Heart left ventricle (tissue), 13 donors: ENCODE results near the gene PKNOX2.

Experiments used
- POLR2A ChIP-seq, 2 donors: fragments of 450-650 bp; IDR thresholded peaks; one replicate each; pipeline ENCODE4 v1.6.1; 2017; ENCODE audit warnings: antibody characterized with exemption in 2 of 2, mild to moderate bottlenecking in 2 of 2, moderate library complexity in 2 of 2
- TF ChIP-seq, protein P1 (sequence below), 12 donors: fragments of 200-600 bp; sonication (generic) in 4 of 12; IDR thresholded peaks; one replicate each; pipeline versions ENCODE4 v1.5.0 to v1.8.0; 2018 to 2022; ENCODE audit warnings: antibody characterized with exemption in 12 of 12, mild to moderate bottlenecking in 5 of 12
- donor health status: ischemic (EF 13 %, LVEDD 7.1; RV severe dilation, severe dysfunction).
- donor health status: DM: no; HTN: yes; CAD: no.
- donor health status: DM: no; HTN: no; CAD: no.
- donor health status: ischemic (EF 25% LVEDD 6.9; RV normal size, moderate dysfunction).
- donor health status: ischemic (EF 25% LVEDD 5.7; RV mildly dilated, moderate dysfunction).
- donor health status: ischemic (EF 35%, LVEDD 5.7; RV mildly dilated, moderate dysfunction).
- donor health status: nonischemic (EF 11% LVEDD 7.7; RV severe dilation, severe dysfunction).
- donor health status: DM: yes; HTN: yes; CAD: no.
- donor health status: PGD.
- donor health status: ischemic (EF 29% LVEDD 5.4; RV normal size, mild dysfunction).
- donor health status: nonischemic (EF 23%, LVEDD 6.1; RV moderate dilation, normal function).

DNA sequence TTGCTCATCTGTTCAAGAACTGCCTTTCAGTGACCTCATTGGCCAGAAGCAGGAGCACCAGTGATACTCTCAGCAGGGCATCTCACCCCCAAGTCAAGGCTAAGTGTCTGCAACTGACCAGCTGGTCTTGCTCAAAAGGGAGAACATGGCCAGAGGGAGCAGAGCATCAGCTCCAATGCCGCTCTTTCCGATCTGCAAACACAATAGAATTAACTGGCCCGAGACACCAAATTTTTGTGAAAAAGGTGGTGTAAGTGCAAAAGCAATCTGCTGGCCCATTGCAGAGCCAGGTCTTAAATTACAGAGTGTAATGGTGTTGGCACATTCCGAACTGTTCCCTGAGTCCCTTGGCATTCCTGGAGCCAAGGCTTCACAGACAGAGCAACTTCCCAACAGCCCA, 97.0 kb downstream of the PKNOX2 start:
- TF ChIP-seq, protein P1, sequence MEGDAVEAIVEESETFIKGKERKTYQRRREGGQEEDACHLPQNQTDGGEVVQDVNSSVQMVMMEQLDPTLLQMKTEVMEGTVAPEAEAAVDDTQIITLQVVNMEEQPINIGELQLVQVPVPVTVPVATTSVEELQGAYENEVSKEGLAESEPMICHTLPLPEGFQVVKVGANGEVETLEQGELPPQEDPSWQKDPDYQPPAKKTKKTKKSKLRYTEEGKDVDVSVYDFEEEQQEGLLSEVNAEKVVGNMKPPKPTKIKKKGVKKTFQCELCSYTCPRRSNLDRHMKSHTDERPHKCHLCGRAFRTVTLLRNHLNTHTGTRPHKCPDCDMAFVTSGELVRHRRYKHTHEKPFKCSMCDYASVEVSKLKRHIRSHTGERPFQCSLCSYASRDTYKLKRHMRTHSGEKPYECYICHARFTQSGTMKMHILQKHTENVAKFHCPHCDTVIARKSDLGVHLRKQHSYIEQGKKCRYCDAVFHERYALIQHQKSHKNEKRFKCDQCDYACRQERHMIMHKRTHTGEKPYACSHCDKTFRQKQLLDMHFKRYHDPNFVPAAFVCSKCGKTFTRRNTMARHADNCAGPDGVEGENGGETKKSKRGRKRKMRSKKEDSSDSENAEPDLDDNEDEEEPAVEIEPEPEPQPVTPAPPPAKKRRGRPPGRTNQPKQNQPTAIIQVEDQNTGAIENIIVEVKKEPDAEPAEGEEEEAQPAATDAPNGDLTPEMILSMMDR (IDR thresholded peaks at IDR 0.05), result no peak
- no peak for TF ChIP-seq POLR2A (IDR thresholded peaks at IDR 0.05)
